Endometrium (tissue), 2 donors: Measurements from ENCODE around the gene MED25.
"Not testable (repeated sequence)": the region's sequence is repeated elsewhere in the genome, so short reads cannot be mapped to it uniquely, and the experiment has no call there.

ENCODE experiments used
- FAIRE-seq: peaks from 2 replicates; lab custom pipeline; 2012; peaks lifted over from hg19 to GRCh38; lab: Jason Lieb, UNC
- donor health status: control.
- donor health status: control.

The MED25 gene

DNA sequence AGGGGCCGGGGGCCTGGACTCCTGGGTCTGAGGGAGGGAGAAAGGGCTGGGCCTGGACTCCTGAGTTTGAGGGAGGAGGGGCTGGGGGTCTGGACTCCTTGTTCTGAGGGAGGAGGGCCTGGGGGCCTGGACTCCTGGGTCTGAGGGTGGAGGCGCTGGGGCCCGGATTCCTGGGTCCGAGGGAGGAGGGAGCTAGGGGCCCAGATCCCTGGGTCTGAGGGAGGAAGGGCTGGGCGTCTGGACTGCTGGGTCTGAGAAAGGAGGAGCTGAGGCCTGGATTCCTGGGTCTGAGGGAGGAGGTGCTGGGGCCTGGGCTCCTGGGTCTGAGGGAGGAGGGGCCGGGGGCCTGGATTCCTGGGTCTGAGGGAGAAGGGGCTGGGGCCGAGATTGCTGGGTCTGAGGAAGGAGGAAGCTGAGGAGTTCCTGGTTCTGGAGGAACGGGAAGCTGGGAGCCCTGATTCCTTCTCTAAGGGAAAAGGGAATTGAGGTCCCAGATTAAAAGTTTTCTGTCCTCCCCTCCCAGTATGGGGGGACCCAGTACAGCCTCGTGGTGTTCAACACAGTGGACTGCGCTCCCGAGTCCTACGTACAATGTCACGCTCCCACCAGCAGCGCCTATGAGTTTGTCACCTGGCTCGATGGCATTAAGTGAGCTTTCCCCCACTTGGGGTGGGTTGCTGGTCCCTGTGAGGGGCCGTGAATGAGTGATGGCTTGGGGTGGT lies 721 bp downstream of the MED25 start:
- FAIRE-seq, result no peak

DNA sequence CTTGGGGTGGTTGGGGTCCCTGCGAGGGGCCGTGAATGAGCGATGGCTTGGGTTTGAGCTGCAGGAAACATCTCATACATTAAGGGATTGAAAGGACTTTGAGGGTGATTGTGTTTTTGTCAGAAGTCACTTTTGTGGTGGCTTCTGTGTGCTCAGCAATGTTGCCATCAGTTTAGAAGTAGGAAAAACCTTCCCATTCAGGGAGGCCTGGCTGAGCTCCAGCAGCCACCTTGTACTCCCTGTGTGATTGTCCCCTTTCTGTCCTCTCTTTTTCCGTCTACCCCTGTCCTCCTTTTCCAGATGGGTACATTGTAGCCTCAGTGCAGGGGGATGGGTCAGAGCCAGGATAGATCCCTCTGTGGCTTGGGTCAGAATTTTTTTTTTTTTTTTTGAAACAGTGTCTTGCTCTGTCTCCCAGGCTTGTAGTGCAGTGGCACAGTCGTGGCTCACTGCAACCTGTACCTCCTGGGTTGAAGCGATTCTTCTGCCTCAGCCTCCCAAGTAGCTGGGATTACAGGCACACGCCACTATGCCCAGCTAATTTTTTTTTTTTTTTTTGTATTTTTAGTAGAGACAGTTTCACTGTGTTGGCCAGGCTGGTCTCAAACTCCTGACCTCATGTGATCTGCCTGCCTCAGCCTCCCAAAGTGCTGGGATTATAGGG lies 1.5 kb downstream of the MED25 start:
- FAIRE-seq, result not testable (repeated sequence)

DNA sequence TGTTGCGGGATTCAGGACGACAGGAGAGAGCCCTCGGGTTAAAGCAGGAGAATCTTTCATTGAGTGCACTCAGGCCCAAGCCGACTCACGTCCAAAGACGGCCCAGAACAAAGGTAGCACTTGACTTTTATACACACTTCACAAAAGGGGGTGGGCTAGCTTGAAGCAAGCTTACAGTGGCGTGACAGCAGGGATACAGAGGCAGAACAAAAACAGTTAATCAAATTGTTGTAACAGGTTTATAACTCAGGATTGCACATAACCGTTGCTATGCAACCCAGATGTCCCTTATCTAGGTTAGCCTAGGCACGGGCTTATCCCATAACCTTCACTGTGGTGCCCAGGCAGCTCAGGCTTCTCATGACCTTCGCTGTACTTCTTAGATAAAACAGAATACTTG lies 2.0 kb downstream of the MED25 start:
- FAIRE-seq, result no peak

GRCh38 chr19:49823472-49823871 lies 5.4 kb downstream of the MED25 start:
- FAIRE-seq, result no peak

DNA sequence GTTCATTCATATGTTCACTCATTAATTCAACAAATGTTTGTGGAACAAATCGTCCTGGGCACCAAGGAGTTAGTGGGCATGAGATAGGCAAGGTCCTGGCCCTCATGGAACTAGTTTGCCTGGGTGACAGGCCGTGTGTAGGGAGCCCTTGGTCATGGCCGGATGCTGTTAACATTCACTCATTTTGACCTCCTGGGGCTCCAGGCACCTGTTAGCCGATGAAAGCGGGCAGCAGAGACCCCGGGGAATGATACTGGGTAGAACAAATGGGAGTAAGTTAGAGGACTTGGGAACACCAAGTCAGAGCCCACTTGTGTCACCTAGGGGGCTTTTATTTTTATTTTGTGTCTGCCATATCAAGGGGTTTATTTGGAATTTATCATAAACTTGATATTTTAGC lies 6.6 kb downstream of the MED25 start:
- no peak for FAIRE-seq

DNA sequence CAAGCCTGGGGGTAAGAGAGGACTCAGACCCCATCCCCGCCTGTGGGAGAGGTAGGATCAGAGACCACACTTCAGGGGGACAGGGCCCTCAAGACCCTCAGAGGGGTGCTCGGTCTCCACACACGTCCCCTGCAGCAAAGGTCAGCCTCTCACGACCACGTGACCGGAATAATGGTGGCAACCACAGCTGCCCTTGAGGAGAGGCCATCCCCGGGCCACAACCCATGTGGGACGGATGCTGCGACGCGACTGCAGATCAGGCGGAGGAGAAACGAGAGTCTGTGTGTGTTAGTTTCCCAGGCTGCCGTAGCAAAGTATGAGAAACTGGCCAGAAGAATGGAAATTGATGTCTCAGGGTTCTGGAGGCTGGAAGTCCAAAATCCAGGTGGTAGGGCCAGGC lies 8.9 kb downstream of the MED25 start:
- FAIRE-seq, result no peak

- no peak for FAIRE-seq
Measured at GRCh38 chr19:49829200-49829599, 11.1 kb downstream of the MED25 start.

DNA sequence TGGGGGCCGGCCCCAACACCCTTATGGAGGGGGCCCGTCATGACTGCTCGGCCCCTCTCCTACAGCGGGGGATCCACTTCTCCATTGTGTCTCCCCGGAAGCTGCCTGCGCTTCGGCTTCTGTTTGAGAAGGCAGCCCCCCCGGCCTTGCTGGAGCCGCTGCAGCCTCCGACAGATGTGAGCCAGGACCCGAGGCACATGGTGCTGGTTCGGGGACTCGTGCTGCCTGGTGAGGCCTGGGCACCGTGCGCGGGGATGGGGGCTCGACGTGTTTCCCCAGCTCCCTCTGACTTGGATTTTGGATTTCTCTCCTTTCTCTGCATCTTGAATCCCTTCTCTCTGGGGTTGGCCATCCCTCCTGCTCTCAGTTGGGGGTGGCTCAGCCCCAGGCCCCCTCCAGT lies 11.6 kb downstream of the MED25 start:
- no peak for FAIRE-seq

DNA sequence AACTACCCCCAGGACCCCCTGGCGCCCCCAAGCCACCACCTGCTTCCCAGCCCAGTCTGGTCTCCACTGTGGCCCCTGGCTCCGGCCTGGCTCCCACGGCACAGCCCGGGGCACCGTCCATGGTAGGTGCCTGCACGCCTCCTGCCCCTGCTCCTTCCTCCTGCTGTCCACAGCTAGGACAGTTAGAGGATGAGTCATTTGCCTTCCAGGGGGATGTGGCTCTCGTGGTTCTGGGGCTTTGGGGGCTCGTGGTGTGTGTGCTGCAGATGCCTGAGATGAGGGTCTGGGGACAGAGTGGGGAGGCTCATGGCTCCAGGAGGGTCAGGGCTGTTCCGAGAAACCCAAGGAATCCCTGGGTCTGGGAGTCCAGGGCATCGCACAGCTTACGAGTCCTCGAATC lies 12.7 kb downstream of the MED25 start:
- FAIRE-seq, result no peak

- no peak for FAIRE-seq
Measured at GRCh38 chr19:49831592-49831991, 13.5 kb downstream of the MED25 start.

DNA sequence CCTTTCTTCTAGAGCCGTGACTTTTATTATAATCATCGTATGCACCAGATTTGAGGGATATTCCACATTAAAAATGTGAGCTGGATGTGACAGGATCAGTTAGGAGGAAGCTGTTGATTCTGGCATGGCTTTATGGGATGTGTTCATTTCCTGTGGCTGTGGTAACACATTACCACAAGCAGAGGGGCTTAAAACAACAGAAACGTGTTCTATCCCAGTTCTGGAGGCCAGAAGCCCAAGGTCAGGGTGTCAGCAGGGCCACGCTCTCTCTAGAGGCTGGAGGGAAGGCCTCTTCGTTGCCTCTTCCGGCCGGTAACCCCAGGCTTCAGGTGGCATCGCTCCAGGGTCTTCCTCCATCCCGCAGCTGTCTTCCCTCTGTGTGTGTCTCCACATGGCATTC lies 14.5 kb downstream of the MED25 start:
- FAIRE-seq, result no peak

- FAIRE-seq, result no peak
Measured at GRCh38 chr19:49833599-49833998, 15.5 kb downstream of the MED25 start.

- no peak for FAIRE-seq
Measured at GRCh38 chr19:49835562-49835961, 17.5 kb downstream of the MED25 start.

GRCh38 chr19:49836176-49837008 lies 18.3 kb downstream of the MED25 start:
- FAIRE-seq, result no peak

DNA sequence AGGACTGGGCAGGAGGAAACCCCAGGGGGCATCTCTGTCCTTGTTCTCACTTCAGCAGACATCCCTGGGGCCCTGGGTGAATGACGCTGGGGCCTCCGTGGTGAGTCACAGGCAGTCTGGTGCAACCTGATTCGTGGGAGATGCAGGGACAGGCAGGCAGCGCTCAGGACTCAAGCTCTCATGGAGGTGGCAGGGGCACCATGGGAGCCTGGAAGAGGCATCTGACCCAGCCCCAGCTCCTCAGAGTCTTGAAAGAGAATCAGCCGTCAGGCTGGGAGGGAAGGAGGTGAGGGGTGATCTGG lies 18.9 kb downstream of the MED25 start:
- FAIRE-seq, result no peak

GRCh38 chr19:49837425-49837824 lies 19.3 kb downstream of the MED25 start:
- no peak for FAIRE-seq

GRCh38 chr19:49838885-49839588 lies 20.9 kb downstream of the MED25 start:
- FAIRE-seq, result no peak

DNA sequence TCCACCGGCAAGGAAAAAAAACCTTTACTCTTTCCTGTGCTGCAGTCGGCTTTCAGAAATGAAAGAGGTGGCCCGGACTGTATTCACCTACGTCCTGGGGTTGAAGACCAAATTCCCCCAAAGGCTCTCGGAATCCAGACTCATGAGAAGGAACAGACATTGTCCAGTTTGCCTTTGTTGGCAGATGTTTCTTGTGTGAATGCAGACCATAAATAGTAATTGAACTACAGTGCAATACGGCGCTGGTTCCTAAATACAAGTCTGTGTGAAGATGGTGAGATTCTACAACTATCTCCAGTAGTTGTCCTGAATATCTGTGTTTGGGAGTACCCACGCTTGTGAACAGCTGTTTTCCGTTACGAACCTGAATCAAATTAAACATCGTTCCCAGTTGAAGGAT lies 21.6 kb downstream of the MED25 start:
- FAIRE-seq, result no peak

GRCh38 chr19:49840321-49840720 lies 22.2 kb downstream of the MED25 start:
- FAIRE-seq, result no peak

- FAIRE-seq, result no peak
Measured at GRCh38 chr19:49840736-49841249, 22.7 kb downstream of the MED25 start.

DNA sequence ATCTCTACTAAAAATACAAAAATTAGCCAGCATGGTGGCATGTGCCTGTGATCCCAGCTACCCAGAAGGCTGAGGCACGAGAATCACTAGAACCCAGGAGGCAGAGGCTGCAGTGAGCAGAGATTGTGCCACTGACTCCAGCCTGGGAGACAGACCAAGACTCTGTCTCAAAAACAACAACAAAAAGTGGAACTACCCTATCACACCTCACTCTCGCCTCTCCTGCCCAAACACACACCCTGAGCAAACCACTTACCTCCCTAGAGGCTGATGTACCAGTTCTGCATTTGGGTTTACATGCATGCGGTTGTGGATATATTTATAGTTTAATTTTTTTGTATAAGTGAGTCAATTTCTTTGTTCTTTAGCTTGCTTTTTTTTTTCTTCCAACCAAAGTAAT lies 25.2 kb downstream of the MED25 start:
- no peak for FAIRE-seq
